Measurements from ENCODE around the gene RYR1. TPM values are rescaled to one million over a fixed set of nuclear protein-coding genes. Genes with fewer than 3 reads are reported as not detected.
"Not testable (repeated sequence)": the region's sequence is repeated elsewhere in the genome, so short reads cannot be mapped to it uniquely, and the experiment has no call there.

Gene RYR1
- total RNA-seq, 4 donors from 2014 or later = 0.54 to 1.6 (median 0.61) TPM

DNA sequence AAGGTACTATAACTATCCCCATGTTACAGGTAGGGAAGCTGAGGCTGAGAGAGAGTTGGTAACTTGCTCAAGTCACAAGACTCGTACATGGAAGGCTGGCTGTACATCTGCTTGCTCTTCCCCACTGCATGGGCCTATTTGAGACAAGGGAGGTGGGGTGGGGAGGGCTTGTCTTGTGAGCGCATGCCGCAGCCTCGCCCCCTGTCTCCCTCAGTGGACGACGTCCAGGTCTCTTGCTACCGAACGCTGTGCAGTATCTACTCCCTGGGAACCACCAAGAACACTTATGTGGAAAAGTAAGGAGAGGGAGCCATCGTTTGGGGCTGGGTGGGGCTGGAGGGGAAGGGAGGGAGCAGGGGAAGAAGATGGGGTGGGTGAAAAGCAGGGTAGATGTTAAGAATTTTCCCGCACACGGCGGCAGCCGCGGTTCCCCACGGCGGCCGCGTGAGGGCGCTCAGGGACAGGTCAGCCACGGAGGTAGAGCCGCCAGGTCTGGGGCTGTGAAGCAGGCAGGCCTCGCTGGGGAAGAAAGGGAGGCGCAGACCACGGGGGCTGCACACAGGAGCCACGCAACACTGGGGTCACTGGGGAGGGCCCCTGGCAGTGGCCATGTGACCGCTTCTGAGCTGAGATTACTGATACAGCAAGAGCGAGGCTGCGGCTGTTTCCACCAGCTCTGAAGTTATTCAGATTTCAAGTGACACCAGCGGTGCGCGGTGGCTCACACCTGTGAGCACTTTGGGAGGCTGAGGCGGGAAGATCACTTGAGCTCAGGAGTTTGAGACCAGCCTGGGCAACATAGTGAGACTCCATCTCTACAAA is 81.5 kb downstream of the RYR1 start:
- H3K9me3 ChIP-seq = no peaks in the 10 kb centered on the region
- 24 to 26% methylated on average over 28 to 31 of the region's 32 CpGs for WGBS, 2 donors
- no peaks in the 10 kb centered on the region for H3K27me3 ChIP-seq
- no peak overlapping the region for H3K27ac ChIP-seq
- H3K4me3 ChIP-seq (replicated peaks in 1 of 3) = no peak overlapping the region
- TF ChIP-seq, protein P1, sequence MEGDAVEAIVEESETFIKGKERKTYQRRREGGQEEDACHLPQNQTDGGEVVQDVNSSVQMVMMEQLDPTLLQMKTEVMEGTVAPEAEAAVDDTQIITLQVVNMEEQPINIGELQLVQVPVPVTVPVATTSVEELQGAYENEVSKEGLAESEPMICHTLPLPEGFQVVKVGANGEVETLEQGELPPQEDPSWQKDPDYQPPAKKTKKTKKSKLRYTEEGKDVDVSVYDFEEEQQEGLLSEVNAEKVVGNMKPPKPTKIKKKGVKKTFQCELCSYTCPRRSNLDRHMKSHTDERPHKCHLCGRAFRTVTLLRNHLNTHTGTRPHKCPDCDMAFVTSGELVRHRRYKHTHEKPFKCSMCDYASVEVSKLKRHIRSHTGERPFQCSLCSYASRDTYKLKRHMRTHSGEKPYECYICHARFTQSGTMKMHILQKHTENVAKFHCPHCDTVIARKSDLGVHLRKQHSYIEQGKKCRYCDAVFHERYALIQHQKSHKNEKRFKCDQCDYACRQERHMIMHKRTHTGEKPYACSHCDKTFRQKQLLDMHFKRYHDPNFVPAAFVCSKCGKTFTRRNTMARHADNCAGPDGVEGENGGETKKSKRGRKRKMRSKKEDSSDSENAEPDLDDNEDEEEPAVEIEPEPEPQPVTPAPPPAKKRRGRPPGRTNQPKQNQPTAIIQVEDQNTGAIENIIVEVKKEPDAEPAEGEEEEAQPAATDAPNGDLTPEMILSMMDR (IDR thresholded peaks at IDR 0.05) = peak; percentile 40 to 91 (median 58)
- TF ChIP-seq POLR2A (IDR thresholded peaks at IDR 0.05) = no peak
- H3K36me3 ChIP-seq = no peaks in the 10 kb centered on the region
- DNase-seq = peak; percentile 55 to 61
- intact Hi-C loops (cut with DNase I) = no loop called here
- H3K4me1 ChIP-seq = no peaks in the 10 kb centered on the region

DNA sequence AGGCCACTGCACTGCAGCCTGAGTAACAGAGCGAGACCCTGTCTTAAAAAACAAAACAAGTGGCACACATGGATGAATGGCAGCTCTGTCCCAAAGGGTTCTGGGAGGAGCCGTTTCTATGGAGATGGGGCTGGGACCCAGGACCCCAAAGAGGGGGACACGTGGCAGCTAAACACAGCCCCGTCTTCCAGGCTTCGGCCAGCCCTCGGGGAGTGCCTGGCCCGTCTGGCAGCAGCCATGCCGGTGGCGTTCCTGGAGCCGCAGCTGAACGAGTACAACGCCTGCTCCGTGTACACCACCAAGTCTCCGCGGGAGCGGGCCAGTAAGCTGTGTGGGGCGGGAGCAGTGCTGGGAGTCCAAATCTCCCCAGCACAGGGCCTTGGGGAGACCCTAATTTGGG is 82.4 kb downstream of the RYR1 start:
- Histone ChIP-seq H3K4me3 (replicated peaks in 1 of 3) (no peak overlapping the region), H3K36me3 (no peaks in the 10 kb centered on the region), H3K4me1 (no peaks in the 10 kb centered on the region), H3K27ac (no peak overlapping the region), H3K27me3 (no peaks in the 10 kb centered on the region), H3K9me3 (no peaks in the 10 kb centered on the region)
- no peak for TF ChIP-seq POLR2A (IDR thresholded peaks at IDR 0.05)
- TF ChIP-seq, protein P1 (IDR thresholded peaks at IDR 0.05) = no peak
- no peak for DNase-seq
- intact Hi-C loops (cut with DNase I) = no loop called here
- WGBS, 2 donors = 63 to 78% methylated on average over 10 to 14 of the region's 17 CpGs

DNA sequence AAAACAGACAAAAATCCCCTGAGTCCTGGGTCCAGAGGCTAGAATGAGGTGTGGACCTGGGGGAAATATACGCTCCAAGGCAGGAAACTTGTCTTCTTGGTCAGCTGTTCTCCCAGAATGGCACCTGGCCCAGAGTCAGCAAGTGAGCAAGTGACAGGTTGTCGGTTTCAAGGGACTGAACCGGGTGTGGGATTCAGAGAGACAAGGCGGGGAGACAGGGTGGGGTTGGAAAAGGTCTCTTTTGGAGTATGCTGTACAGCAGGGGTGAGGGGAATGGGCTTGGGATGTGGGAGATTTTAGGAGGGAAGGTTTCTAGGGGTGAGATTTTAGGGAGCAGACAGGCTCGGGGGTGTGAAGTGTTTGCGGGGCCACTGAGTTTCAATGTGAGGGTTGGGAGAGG is 83.3 kb downstream of the RYR1 start:
- no peaks in the 10 kb centered on the region for H3K9me3 ChIP-seq
- intact Hi-C loops (cut with DNase I) = no loop called here
- no peaks in the 10 kb centered on the region for H3K36me3 ChIP-seq
- H3K4me3 ChIP-seq (replicated peaks in 1 of 3) = no peak overlapping the region
- 80 to 81% methylated on average over 6 of the region's 6 CpGs for WGBS, 2 donors
- TF ChIP-seq POLR2A (IDR thresholded peaks at IDR 0.05) = no peak
- no peaks in the 10 kb centered on the region for H3K27me3 ChIP-seq
- no peaks in the 10 kb centered on the region for H3K4me1 ChIP-seq
- DNase-seq = no peak
- H3K27ac ChIP-seq = no peak overlapping the region

DNA sequence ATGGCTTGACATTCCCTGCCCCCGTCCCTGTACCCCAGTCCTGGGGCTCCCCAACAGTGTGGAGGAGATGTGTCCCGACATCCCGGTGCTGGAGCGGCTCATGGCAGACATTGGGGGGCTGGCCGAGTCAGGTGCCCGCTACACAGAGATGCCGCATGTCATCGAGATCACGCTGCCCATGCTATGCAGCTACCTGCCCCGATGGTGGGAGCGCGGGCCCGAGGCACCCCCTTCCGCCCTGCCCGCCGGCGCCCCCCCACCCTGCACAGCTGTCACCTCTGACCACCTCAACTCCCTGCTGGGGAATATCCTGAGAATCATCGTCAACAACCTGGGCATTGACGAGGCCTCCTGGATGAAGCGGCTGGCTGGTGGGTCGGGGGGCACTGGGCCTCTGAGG is 83.8 kb downstream of the RYR1 start:
- Histone ChIP-seq H3K27ac (no peak overlapping the region), H3K36me3 (no peaks in the 10 kb centered on the region), H3K9me3 (no peaks in the 10 kb centered on the region), H3K27me3 (no peaks in the 10 kb centered on the region), H3K4me3 (replicated peaks in 1 of 3) (no peak overlapping the region), H3K4me1 (no peaks in the 10 kb centered on the region)
- 63 to 89% methylated on average over 1 to 18 of the region's 21 CpGs for WGBS, 2 donors
- intact Hi-C loops (cut with DNase I) = no loop called here
- DNase-seq = no peak
- no peak for TF ChIP-seq POLR2A (IDR thresholded peaks at IDR 0.05)
- TF ChIP-seq, protein P1 (IDR thresholded peaks at IDR 0.05) = no peak

DNA sequence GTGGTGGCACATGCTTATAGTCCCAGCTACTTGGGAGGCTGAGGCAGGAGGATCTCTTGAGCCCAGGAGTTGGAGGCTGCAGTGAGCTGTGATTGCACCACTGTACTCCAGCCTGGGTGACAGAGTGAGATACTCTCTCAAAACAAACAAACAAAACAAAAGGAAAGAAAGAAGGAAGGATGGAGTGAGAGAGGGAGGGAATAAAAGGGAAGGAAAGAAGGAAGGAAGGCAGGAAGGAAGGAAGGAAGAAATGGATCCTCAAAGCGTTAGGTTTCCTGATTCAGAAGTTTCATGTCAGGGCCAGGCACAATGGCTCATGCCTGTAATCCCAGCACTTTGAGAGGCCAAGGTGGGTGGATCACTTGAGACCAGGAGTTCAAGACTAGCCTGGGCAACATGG is 84.5 kb downstream of the RYR1 start:
- H3K4me1 ChIP-seq; H3K4me3 ChIP-seq (replicated peaks in 1 of 3); H3K27ac ChIP-seq; DNase-seq; H3K27me3 ChIP-seq; intact Hi-C loops (cut with DNase I); H3K9me3 ChIP-seq; H3K36me3 ChIP-seq: not testable (repeated sequence)
- WGBS, 2 donors = 65 to 71% methylated on average over 1 of the region's 1 CpG

DNA sequence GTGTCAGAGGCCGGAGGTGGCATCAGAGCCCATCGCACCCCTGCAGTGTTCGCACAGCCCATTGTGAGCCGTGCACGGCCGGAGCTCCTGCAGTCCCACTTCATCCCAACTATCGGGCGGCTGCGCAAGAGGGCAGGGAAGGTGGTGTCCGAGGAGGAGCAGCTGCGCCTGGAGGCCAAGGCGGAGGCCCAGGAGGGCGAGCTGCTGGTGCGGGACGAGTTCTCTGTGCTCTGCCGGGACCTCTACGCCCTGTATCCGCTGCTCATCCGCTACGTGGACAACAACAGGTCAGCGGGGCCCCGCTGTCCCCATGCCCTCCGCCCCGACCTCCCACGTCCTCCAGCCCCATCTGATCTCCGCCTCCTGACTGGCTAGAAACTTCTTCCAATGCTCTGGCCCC is 85.7 kb downstream of the RYR1 start:
- TF ChIP-seq, protein P1 (IDR thresholded peaks at IDR 0.05) = no peak
- TF ChIP-seq POLR2A (IDR thresholded peaks at IDR 0.05) = no peak
- intact Hi-C loops (cut with DNase I) = no loop called here
- no peaks in the 10 kb centered on the region for H3K27me3 ChIP-seq
- WGBS, 2 donors = 90 to 92% methylated on average over 21 to 25 of the region's 26 CpGs
- no peak overlapping the region for H3K4me3 ChIP-seq (replicated peaks in 1 of 3)
- no peak for DNase-seq
- no peaks in the 10 kb centered on the region for H3K36me3 ChIP-seq
- H3K9me3 ChIP-seq = no peaks in the 10 kb centered on the region
- H3K4me1 ChIP-seq = no peaks in the 10 kb centered on the region
- H3K27ac ChIP-seq = no peak overlapping the region

All from thyroid gland (tissue), 4 donors.